Chondrocyte (in vitro differentiated cells): ENCODE data around the gene PLCH2. TPM values are rescaled to one million over a fixed set of nuclear protein-coding genes. Genes with fewer than 3 reads are reported as not detected.

Experiments
- DNase-seq: peaks from one replicate; pipeline ENCODE4 v3.0.0; 2021; ENCODE audit warnings: mixed read lengths, low spot score
- H3K27ac Mint-ChIP-seq: one replicate; pipeline ENCODE4 v1.8.0; 2021; ENCODE audit warnings: mild to moderate bottlenecking, moderate library complexity, mixed read lengths; ENCODE audit not compliant: unreplicated experiment
- H3K27me3 Mint-ChIP-seq: 2 replicates; pipeline ENCODE4 v1.8.0; 2021; ENCODE audit warnings: low read depth, mixed read lengths
- H3K36me3 Mint-ChIP-seq: 2 replicates; pipeline ENCODE4 v1.8.0; 2021; ENCODE audit warnings: low read depth, mixed read lengths
- H3K4me1 Mint-ChIP-seq: 2 replicates; pipeline ENCODE4 v1.8.0; 2021; ENCODE audit warnings: low read depth, mild to moderate bottlenecking, mixed read lengths
- H3K4me3 Mint-ChIP-seq: one replicate; pipeline ENCODE4 v1.8.0; 2021; ENCODE audit warnings: mild to moderate bottlenecking, moderate library complexity, mixed read lengths; ENCODE audit not compliant: unreplicated experiment
- H3K9me3 Mint-ChIP-seq: 2 replicates; pipeline ENCODE4 v1.8.0; 2021; ENCODE audit warnings: low read depth, mixed read lengths
- total RNA-seq: library from RNA; stranded (reverse); gene quantifications from 3 replicates; pipeline ENCODE4 v1.2.1, GENCODE V29; 2021
- TF ChIP-seq, protein P1 (sequence below): fragments of 200-600 bp; sonication (generic); IDR thresholded peaks from 2 replicates; pipeline ENCODE4 v1.5.0; 2021; ENCODE audit warnings: antibody characterized with exemption, mild to moderate bottlenecking, moderate library complexity

The PLCH2 gene
- total RNA-seq, 1 donor from 2014 or later = 2.4 TPM

DNA sequence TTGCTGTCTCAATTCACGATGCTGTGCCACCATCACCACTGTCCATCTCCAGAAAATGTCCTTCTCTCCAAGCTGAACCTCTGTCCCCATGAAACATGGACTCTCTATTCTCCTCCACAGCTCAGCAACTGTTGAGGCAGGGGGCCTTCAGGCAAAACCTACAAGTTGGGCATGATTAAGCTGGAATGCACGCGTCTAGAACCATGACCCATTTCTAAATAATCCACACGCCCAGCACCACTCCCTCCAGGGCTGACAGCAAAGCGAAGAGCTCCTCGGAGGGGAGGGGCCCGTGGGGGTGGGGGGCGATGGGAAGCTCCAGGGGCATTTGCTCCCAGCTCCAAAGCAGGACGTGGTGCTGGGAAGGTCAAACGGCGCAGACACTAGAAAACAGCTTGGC, 57.3 kb downstream of the PLCH2 start:
- H3K36me3 Mint-ChIP-seq = no peaks in the 10 kb centered on the region
- peaks cover 8% of the 10 kb centered on the region for H3K27me3 Mint-ChIP-seq
- no peak overlapping the region for H3K4me3 Mint-ChIP-seq
- peaks cover 24% of the 10 kb centered on the region for H3K4me1 Mint-ChIP-seq
- TF ChIP-seq, protein P1, sequence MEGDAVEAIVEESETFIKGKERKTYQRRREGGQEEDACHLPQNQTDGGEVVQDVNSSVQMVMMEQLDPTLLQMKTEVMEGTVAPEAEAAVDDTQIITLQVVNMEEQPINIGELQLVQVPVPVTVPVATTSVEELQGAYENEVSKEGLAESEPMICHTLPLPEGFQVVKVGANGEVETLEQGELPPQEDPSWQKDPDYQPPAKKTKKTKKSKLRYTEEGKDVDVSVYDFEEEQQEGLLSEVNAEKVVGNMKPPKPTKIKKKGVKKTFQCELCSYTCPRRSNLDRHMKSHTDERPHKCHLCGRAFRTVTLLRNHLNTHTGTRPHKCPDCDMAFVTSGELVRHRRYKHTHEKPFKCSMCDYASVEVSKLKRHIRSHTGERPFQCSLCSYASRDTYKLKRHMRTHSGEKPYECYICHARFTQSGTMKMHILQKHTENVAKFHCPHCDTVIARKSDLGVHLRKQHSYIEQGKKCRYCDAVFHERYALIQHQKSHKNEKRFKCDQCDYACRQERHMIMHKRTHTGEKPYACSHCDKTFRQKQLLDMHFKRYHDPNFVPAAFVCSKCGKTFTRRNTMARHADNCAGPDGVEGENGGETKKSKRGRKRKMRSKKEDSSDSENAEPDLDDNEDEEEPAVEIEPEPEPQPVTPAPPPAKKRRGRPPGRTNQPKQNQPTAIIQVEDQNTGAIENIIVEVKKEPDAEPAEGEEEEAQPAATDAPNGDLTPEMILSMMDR = no peak
- no peak for DNase-seq
- no peak overlapping the region for H3K27ac Mint-ChIP-seq
- no peaks in the 10 kb centered on the region for H3K9me3 Mint-ChIP-seq

DNA sequence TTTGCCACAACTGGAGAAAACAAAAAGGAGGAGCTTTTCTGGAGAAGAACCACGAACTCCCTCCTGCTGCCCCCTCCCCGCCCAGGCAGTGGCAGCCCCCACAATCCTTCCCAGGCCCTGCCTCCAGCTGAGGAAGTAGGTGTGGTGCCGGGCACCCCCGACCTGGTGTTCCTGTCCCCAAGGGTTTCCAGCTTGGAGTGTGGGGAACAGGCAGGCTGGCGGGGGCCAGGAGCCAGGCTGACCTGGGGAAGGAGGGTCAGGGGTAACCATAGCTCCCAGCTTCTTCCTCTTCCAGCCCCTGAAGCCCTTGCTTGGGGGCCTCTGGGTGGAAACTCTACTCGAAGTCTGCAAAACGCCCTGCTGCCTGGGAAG, 58.2 kb downstream of the PLCH2 start:
- no peaks in the 10 kb centered on the region for H3K36me3 Mint-ChIP-seq
- no peaks in the 10 kb centered on the region for H3K9me3 Mint-ChIP-seq
- no peak overlapping the region for H3K4me3 Mint-ChIP-seq
- TF ChIP-seq, protein P1 = no peak
- no peak overlapping the region for H3K27ac Mint-ChIP-seq
- H3K27me3 Mint-ChIP-seq = peaks cover 8% of the 10 kb centered on the region
- peaks cover 17% of the 10 kb centered on the region for H3K4me1 Mint-ChIP-seq
- no peak for DNase-seq

DNA sequence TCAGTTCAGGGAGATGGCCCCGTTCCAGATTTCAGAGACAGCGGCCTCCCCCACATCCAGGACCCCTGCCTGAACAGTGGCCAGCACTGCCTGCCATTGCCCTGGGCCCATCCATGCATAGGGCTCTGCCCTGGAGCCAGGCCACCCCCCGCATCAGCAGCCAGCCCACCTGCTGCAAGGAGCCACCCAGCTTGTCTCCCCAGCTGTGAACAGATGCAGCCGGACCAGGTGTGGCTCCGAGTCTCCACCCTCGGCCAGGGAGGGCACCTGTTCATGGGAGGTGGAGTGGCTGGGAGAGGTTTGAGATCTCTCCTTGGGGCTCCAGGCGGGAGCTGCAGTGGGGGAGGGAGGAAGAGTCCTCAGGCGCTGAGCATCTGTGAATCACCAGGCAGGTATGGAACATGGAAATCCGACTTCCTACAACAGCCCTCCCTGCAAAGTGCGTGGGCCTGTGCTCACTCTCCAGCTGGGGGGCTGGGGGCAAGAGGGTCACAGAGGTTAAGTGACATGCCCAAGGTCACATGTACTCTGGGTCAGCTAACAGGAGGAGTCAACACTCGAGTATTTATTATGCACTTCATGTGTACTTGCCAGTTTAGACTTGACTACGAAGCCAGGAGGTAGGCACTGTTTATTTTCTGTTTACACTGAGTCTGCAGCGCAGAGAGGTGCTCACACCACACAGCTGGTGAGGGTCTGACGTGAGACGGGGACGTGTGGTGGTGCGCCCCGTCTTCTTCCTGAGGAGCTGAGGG, 58.8 kb downstream of the PLCH2 start:
- H3K4me1 Mint-ChIP-seq = peaks cover 17% of the 10 kb centered on the region
- no peak overlapping the region for H3K27ac Mint-ChIP-seq
- H3K9me3 Mint-ChIP-seq = no peaks in the 10 kb centered on the region
- DNase-seq = no peak
- H3K36me3 Mint-ChIP-seq = no peaks in the 10 kb centered on the region
- TF ChIP-seq, protein P1 = no peak
- peaks cover 8% of the 10 kb centered on the region for H3K27me3 Mint-ChIP-seq
- H3K4me3 Mint-ChIP-seq = no peak overlapping the region

DNA sequence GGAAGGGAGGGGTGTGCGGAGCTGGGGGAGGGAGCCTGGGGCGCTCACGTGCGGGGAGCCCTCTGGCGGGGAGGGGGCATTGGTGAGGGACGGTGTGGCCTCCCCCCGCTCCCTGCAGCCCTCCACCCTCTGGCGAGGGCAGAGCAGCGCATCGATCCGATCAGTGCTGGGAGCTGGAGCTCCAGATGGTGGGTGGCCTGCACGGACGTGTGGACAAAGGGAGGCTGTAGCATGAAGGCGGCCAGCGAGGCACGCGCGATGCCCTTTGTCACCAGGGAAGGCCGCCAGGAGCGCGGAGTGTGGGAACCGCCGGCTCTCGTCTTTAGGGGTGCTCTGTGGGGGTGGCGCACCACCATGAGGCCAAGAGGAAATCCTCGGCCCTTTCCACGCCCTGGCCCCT, 59.4 kb downstream of the PLCH2 start:
- Mint-ChIP-seq H3K27me3 (peaks cover 8% of the 10 kb centered on the region), H3K9me3 (no peaks in the 10 kb centered on the region), H3K27ac (no peak overlapping the region), H3K4me1 (peaks cover 17% of the 10 kb centered on the region), H3K36me3 (no peaks in the 10 kb centered on the region), H3K4me3 (no peak overlapping the region)
- no peak for DNase-seq
- TF ChIP-seq, protein P1 = no peak

DNA sequence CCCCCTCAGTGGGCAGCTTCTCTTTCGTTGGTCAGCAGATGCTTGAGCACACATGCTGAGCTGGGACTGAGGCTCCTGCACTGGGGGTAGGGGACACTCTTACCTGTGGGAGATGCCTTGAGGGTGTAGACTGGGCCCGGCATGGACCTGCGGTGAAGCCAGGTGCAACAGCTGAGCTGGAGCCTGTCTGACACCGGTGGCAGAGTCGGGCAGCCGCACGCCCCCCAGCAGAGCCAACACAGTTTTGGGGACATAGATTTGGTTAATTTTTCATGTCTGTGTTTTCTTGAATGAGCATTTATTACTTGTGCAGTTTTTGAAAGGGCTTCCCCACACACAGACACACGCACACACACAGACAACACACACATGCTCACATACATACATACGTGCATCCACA, 59.9 kb downstream of the PLCH2 start:
- Mint-ChIP-seq H3K4me3 (no peak overlapping the region), H3K9me3 (no peaks in the 10 kb centered on the region), H3K27ac (no peak overlapping the region), H3K36me3 (no peaks in the 10 kb centered on the region), H3K4me1 (peaks cover 15% of the 10 kb centered on the region), H3K27me3 (peaks cover 8% of the 10 kb centered on the region)
- TF ChIP-seq, protein P1 = no peak
- DNase-seq = no peak
